Neural cell (in vitro differentiated cells): ENCODE data around the gene PAEP. TPM values are rescaled to one million over a fixed set of nuclear protein-coding genes. Genes with fewer than 3 reads are reported as not detected.

Experiments
- H2AFZ ChIP-seq: fragments of 200-600, 300-800 bp; sonication (generic), shearing (Covaris generic); 2 replicates; pipeline ENCODE4 v1.6.0; 2014; ENCODE audit warnings: low read depth, mild to moderate bottlenecking, antibody characterized with exemption, low read length, moderate library complexity
- H3F3A ChIP-seq: fragments of 200-600 bp; shearing (Covaris generic); 2 replicates; pipeline ENCODE4 v1.6.1; 2016; ENCODE audit warnings: mild to moderate bottlenecking, moderate library complexity, mixed read lengths, antibody characterized with exemption, low read length; ENCODE audit not compliant: insufficient read depth, poor library complexity, severe bottlenecking
- H3K27ac ChIP-seq: fragments of 200-600, 300-800 bp; sonication (generic), shearing (Covaris generic); 2 replicates; pipeline ENCODE4 v1.5.1; 2014; ENCODE audit warnings: mild to moderate bottlenecking, low read length, moderate library complexity
- H3K27me3 ChIP-seq: fragments of 300-800, 200-600 bp; sonication (generic), shearing (Covaris generic); 2 replicates; pipeline ENCODE4 v1.6.0; 2014; ENCODE audit warnings: mild to moderate bottlenecking, low read depth, low read length, moderate library complexity; ENCODE audit not compliant: insufficient read depth
- H3K36me3 ChIP-seq: fragments of 300-800, 200-600 bp; sonication (generic), shearing (Covaris generic); 2 replicates; pipeline ENCODE4 v1.5.1; 2014; ENCODE audit warnings: mild to moderate bottlenecking, antibody characterized with exemption, low read length, moderate library complexity; ENCODE audit not compliant: insufficient read depth
- H3K4me2 ChIP-seq: fragments of 300-800, 200-600 bp; sonication (generic), shearing (Covaris generic); 2 replicates; pipeline ENCODE4 v1.6.0; 2014; ENCODE audit warnings: mild to moderate bottlenecking, low read length
- H3K4me3 ChIP-seq: fragments of 300-800, 200-600 bp; sonication (generic), shearing (Covaris generic); 2 replicates; pipeline ENCODE4 v1.5.1; 2014; ENCODE audit warnings: mild to moderate bottlenecking, low read length, moderate library complexity
- H3K79me2 ChIP-seq: fragments of 200-600 bp; shearing (Covaris generic); replicated peaks from 2 replicates; pipeline ENCODE4 v1.6.0; 2014; ENCODE audit warnings: mild to moderate bottlenecking, low read length, moderate library complexity; ENCODE audit not compliant: insufficient read depth
- H3K9ac ChIP-seq: fragments of 300-800, 200-600 bp; sonication (generic), shearing (Covaris generic); 2 replicates; pipeline ENCODE4 v1.6.1; 2016; ENCODE audit warnings: mild to moderate bottlenecking, low read length, mixed read lengths
- H3K9me2 ChIP-seq: fragments of 200-600 bp; shearing (Covaris generic); 2 replicates; pipeline ENCODE4 v1.6.1; 2016; ENCODE audit warnings: mild to moderate bottlenecking, low read length, mixed read lengths; ENCODE audit not compliant: insufficient read depth
- H3K9me3 ChIP-seq: fragments of 200-600, 300-800 bp; sonication (generic), shearing (Covaris generic); 2 replicates; pipeline ENCODE4 v1.6.1; 2016; ENCODE audit warnings: mild to moderate bottlenecking, mixed run types, low read length, moderate library complexity, mixed read lengths
- H4K20me1 ChIP-seq: fragments of 200-600 bp; shearing (Covaris generic); 2 replicates; pipeline ENCODE4 v1.6.1; 2016; ENCODE audit warnings: mild to moderate bottlenecking, mixed run types; ENCODE audit not compliant: insufficient read depth
- EP300 ChIP-seq: fragments of 450-650 bp; conservative IDR thresholded peaks from 2 replicates; pipeline ENCODE4 v1.6.1; 2014; ENCODE audit warnings: antibody characterized with exemption, mild to moderate bottlenecking, moderate library complexity; ENCODE audit not compliant: poor library complexity, severe bottlenecking
- EZH2 ChIP-seq: fragments of 200-600, 300-800 bp; shearing (Covaris generic), sonication (generic); IDR thresholded peaks from 2 replicates; pipeline ENCODE4 v1.6.1; 2014; ENCODE audit warnings: antibody characterized with exemption, low read length, borderline replicate concordance, mild to moderate bottlenecking; ENCODE audit not compliant: insufficient read depth, poor library complexity, severe bottlenecking
- MXI1 ChIP-seq: fragments of 450-650 bp; conservative IDR thresholded peaks from 2 replicates; pipeline ENCODE4 v1.6.1; 2014; ENCODE audit warnings: antibody characterized with exemption, mild to moderate bottlenecking; ENCODE audit not compliant: poor library complexity, severe bottlenecking
- POLR2AphosphoS5 ChIP-seq: IDR thresholded peaks from 2 replicates; pipeline ENCODE4 v1.6.1; 2012
- RAD21 ChIP-seq: fragments of 450-650 bp; conservative IDR thresholded peaks from 2 replicates; pipeline ENCODE4 v1.6.1; 2014; ENCODE audit warnings: antibody characterized with exemption, mild to moderate bottlenecking, moderate library complexity
- SMC3 ChIP-seq: fragments of 450-650 bp; conservative IDR thresholded peaks from 2 replicates; pipeline ENCODE4 v1.6.1; 2014; ENCODE audit warnings: antibody characterized with exemption, mild to moderate bottlenecking, moderate library complexity; ENCODE audit not compliant: poor library complexity
- TAF1 ChIP-seq: IDR thresholded peaks from 2 replicates; pipeline ENCODE4 v1.6.1; 2012; ENCODE audit warnings: low read depth
- polyA plus RNA-seq: library from polyadenylated mRNA; depleted of rRNA; stranded (reverse); fragments of >200 nt; gene quantifications from 2 replicates; pipeline ENCODE4 v1.2.3, GENCODE V29; 2014
- TF ChIP-seq, protein P1 (sequence below): IDR thresholded peaks from 2 replicates; pipeline ENCODE4 v1.6.1; 2012; ENCODE audit warnings: borderline replicate concordance
- TF ChIP-seq, protein P2 (sequence below): fragments of 450-650 bp; IDR thresholded peaks from 2 replicates; pipeline ENCODE4 v1.5.1; 2014; ENCODE audit warnings: antibody characterized with exemption, mild to moderate bottlenecking, moderate library complexity; ENCODE audit not compliant: poor library complexity, severe bottlenecking

PAEP gene
- polyA plus RNA-seq, 1 donor from 2014 or later = not detected

DNA sequence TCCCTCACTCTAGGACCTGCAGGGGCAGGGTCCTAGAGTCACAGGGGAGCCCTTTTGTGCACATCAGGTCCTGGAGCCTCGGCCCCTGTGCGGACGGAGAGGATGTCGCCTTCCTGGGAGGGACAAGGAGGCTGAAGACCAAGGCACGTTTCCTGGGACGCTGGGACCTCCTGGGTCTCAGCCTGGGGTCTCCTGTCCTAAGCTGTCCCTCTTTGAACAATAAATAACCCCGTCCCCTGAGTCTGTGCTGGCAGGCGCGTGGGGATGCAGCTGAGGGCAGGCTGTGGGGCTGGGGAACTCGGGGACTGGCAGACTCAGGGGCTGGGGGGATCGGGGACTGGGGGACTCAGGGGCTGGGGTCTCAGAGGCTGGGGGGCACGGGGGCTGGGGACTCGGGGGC lies 31.1 kb downstream of the PAEP start:
- H2AFZ ChIP-seq = no peak overlapping the region

DNA sequence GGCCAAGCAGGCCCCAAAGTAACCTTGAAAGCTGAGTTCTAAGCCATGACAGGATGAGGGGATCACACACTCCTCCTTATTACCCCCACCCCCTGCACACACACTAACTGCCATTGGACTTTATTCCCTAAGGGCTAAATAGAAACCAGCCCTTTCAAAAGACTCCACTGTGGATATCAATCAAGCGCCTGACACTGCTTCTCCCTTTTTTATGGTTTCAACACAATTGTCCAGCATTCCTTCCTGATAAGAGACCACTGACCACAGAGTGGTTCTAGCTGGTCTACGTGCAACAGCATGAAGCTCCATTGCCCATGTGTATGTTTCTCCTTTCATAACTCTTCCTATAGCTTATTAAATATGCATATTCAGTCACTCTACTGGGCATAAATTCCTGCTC lies 34.7 kb downstream of the PAEP start:
- no peaks in the 10 kb centered on the region for H3F3A ChIP-seq
- H3K9me3 ChIP-seq = peaks cover 2% of the 10 kb centered on the region
- no peaks in the 10 kb centered on the region for H4K20me1 ChIP-seq
- H3K79me2 ChIP-seq = no peaks in the 10 kb centered on the region
- H2AFZ ChIP-seq = no peak overlapping the region
- H3K27me3 ChIP-seq = no peaks in the 10 kb centered on the region
- no peaks in the 10 kb centered on the region for H3K9me2 ChIP-seq
- H3K36me3 ChIP-seq = no peaks in the 10 kb centered on the region
- H3K9ac ChIP-seq = no peak overlapping the region
- TF ChIP-seq POLR2AphosphoS5 (no peak), MXI1 (no peak), EZH2 (no peak), RAD21 (no peak), TAF1 (no peak), EP300 (no peak), SMC3 (no peak)
- TF ChIP-seq, protein P1, sequence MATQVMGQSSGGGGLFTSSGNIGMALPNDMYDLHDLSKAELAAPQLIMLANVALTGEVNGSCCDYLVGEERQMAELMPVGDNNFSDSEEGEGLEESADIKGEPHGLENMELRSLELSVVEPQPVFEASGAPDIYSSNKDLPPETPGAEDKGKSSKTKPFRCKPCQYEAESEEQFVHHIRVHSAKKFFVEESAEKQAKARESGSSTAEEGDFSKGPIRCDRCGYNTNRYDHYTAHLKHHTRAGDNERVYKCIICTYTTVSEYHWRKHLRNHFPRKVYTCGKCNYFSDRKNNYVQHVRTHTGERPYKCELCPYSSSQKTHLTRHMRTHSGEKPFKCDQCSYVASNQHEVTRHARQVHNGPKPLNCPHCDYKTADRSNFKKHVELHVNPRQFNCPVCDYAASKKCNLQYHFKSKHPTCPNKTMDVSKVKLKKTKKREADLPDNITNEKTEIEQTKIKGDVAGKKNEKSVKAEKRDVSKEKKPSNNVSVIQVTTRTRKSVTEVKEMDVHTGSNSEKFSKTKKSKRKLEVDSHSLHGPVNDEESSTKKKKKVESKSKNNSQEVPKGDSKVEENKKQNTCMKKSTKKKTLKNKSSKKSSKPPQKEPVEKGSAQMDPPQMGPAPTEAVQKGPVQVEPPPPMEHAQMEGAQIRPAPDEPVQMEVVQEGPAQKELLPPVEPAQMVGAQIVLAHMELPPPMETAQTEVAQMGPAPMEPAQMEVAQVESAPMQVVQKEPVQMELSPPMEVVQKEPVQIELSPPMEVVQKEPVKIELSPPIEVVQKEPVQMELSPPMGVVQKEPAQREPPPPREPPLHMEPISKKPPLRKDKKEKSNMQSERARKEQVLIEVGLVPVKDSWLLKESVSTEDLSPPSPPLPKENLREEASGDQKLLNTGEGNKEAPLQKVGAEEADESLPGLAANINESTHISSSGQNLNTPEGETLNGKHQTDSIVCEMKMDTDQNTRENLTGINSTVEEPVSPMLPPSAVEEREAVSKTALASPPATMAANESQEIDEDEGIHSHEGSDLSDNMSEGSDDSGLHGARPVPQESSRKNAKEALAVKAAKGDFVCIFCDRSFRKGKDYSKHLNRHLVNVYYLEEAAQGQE = no peak
- TF ChIP-seq, protein P2, sequence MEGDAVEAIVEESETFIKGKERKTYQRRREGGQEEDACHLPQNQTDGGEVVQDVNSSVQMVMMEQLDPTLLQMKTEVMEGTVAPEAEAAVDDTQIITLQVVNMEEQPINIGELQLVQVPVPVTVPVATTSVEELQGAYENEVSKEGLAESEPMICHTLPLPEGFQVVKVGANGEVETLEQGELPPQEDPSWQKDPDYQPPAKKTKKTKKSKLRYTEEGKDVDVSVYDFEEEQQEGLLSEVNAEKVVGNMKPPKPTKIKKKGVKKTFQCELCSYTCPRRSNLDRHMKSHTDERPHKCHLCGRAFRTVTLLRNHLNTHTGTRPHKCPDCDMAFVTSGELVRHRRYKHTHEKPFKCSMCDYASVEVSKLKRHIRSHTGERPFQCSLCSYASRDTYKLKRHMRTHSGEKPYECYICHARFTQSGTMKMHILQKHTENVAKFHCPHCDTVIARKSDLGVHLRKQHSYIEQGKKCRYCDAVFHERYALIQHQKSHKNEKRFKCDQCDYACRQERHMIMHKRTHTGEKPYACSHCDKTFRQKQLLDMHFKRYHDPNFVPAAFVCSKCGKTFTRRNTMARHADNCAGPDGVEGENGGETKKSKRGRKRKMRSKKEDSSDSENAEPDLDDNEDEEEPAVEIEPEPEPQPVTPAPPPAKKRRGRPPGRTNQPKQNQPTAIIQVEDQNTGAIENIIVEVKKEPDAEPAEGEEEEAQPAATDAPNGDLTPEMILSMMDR = no peak
- H3K4me2 ChIP-seq = no peak overlapping the region
- H3K27ac ChIP-seq = no peak overlapping the region
- no peak overlapping the region for H3K4me3 ChIP-seq

More for the DNA sequence above, 31.1 kb downstream of the PAEP start:
- TF ChIP-seq EP300 (no peak), MXI1 (no peak), TAF1 (no peak), EZH2 (no peak), SMC3 (no peak), POLR2AphosphoS5 (no peak), RAD21 (no peak)
- TF ChIP-seq, protein P1 = no peak
- TF ChIP-seq, protein P2 = no peak
- Histone ChIP-seq H3K79me2 (no peaks in the 10 kb centered on the region), H3K9ac (no peak overlapping the region), H3F3A (no peaks in the 10 kb centered on the region), H3K4me2 (no peak overlapping the region), H3K4me3 (no peak overlapping the region), H3K36me3 (no peaks in the 10 kb centered on the region), H4K20me1 (no peaks in the 10 kb centered on the region), H3K9me2 (no peaks in the 10 kb centered on the region), H3K9me3 (peaks cover 2% of the 10 kb centered on the region), H3K27me3 (no peaks in the 10 kb centered on the region), H3K27ac (no peak overlapping the region)
